HK-2 (cell line): Measurements from ENCODE around the gene TFB2M.
"Not testable (repeated sequence)": the region's sequence is repeated elsewhere in the genome, so short reads cannot be mapped to it uniquely, and the experiment has no call there.

ENCODE experiments used
- DNase-seq: peaks from one replicate; pipeline ENCODE4 v3.0.0-alpha.2; 2018; ENCODE audit not compliant: unreplicated experiment

The TFB2M gene

GRCh38 chr1:246583056-246583440 is 17.0 kb upstream of the TFB2M start:
- DNase-seq: no peak

GRCh38 chr1:246582301-246583055 is 16.4 kb upstream of the TFB2M start:
- DNase-seq: no peak

- no peak for DNase-seq
Observed at GRCh38 chr1:246580497-246581370, 14.7 kb upstream of the TFB2M start.

- DNase-seq: no peak
Observed at GRCh38 chr1:246579818-246580217, 13.8 kb upstream of the TFB2M start.

- no peak for DNase-seq
Observed at GRCh38 chr1:246577720-246578106, 11.7 kb upstream of the TFB2M start.

- DNase-seq: no peak
Observed at GRCh38 chr1:246577082-246577719, 11.1 kb upstream of the TFB2M start.

- DNase-seq: no peak
Observed at GRCh38 chr1:246576709-246577032, 10.6 kb upstream of the TFB2M start.

GRCh38 chr1:246573491-246573890 is 7.4 kb upstream of the TFB2M start:
- DNase-seq: no peak

GRCh38 chr1:246572785-246573184 is 6.7 kb upstream of the TFB2M start:
- DNase-seq: no peak

GRCh38 chr1:246571953-246572352 is 5.9 kb upstream of the TFB2M start:
- DNase-seq: no peak

- not testable (repeated sequence) for DNase-seq
Observed at GRCh38 chr1:246571309-246571708, 5.2 kb upstream of the TFB2M start.

GRCh38 chr1:246569248-246570238 is 3.5 kb upstream of the TFB2M start:
- DNase-seq: no peak

GRCh38 chr1:246567646-246568235 is 1.7 kb upstream of the TFB2M start:
- no peak for DNase-seq

- no peak for DNase-seq
Observed at GRCh38 chr1:246566813-246567645, 968 bp upstream of the TFB2M start.

- no peak for DNase-seq
Observed at GRCh38 chr1:246565751-246566127, 322 bp downstream of the TFB2M start.

- DNase-seq: peak; percentile 17
Observed at GRCh38 chr1:246564839-246565750, 966 bp downstream of the TFB2M start.

- not testable (repeated sequence) for DNase-seq
Observed at GRCh38 chr1:246560833-246561232, 5.2 kb downstream of the TFB2M start.

- DNase-seq: no peak
Observed at GRCh38 chr1:246559310-246559709, 6.8 kb downstream of the TFB2M start.

- no peak for DNase-seq
Observed at GRCh38 chr1:246558041-246558440, 8.0 kb downstream of the TFB2M start.
